Ramos (cell line): Measurements from ENCODE around the gene NPLOC4.
"Not testable (repeated sequence)": the region's sequence is repeated elsewhere in the genome, so short reads cannot be mapped to it uniquely, and the experiment has no call there.

ENCODE experiments used
- in situ Hi-C: fragments of 300-500 bp; cut with MboI; formaldehyde crosslinking; loops from one replicate; pipeline ENCODE4 v1.14.3; 2022; ENCODE audit warnings: low sequenced_read_pairs; ENCODE audit not compliant: unreplicated experiment

The NPLOC4 gene

DNA sequence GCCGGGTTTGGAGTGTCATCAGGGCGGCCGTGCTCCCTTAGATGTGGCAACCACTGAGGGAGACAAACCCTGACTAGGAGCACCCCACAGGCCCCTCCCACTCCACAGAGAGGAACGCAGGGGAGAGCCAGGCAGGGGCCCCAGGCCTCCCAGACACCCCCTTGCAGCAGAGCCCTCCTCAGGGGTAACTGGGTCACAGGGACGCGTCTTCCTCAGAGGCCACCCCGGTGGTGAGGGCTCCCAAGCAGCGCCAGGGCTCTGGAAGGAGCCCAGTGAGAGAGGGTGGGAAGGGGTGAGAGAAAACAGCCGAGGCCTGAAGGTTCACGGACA, 97.4 kb downstream of the NPLOC4 start:
- in situ Hi-C loops, result no loop called here

DNA sequence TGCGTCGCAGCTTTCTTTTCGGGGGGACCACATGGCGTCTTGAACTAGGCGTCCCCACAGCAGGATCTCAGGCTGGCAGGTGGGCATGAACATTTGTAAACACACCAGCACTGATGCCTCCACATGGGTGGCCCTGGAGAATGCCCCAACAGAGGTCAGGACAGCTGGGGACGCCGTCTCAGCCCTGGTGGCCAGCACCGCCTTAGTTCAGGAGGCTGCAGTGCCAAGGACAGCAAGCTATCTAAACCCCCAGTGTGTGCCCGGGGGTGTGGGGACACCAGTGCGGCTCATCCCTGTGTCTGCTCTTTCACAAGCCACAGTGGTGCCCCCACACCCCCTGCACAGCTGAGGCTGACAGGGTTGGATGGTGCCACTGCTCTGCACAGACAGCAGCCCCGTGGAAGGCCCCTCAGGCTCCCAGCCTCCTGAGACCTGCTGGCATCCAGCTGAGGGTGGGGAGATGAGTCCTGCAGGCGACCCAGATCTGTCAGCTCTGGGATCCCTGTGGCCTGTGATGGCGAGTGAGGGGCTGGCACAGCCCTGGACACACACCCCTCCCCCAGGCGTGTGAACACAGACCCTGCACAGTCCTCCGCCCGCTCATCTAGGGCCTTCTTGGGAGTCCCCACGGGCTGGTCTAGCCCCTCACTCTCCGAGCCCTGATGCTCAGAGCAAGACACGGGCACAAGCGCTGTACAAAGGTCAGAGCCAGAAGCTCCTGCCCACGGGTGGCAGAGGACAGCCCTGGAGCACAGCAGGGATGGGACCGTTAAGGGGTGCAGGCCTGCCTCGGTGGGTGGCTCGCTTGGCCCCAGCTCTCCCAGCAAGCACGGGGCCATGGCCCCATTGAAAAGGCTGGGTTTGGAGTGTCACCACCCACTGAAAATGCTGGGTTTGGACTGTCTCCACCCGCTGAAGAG, 98.0 kb downstream of the NPLOC4 start:
- in situ Hi-C loops, result no loop called here

DNA sequence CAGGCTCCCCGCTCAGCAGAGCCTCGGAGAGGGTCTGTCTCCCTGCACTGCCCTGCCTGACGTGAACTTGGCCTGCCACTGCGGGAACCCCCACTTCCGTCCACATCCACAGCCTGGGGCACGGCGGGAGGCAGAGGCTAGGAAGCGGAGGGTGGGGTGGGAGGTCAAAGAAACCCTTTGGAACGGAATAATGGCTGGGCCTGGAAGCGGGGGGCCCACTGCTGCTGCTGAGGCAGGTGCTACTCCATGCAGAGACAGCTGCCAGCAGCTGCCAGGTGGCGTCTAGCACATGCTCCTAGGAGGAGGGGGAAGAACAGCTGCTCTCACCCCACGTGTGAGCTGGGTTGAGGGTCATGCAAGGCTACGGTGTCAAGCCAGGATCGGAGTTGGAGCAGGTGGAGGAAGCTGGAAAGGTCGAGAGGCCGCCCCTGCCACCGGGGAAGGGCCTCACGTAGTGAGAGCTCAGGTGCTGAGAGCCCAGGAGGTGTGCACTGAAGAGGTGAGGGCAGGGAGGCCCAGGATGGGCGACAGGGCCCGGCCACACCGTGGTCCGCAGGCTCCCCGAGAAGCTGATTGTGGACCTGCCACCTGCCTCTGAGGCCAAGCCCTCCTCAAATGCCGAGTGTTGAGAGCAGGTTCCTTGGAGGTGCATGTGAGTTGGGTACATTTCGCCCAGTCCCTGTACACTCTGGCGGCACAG, 98.9 kb downstream of the NPLOC4 start:
- in situ Hi-C loops, result no loop called here

DNA sequence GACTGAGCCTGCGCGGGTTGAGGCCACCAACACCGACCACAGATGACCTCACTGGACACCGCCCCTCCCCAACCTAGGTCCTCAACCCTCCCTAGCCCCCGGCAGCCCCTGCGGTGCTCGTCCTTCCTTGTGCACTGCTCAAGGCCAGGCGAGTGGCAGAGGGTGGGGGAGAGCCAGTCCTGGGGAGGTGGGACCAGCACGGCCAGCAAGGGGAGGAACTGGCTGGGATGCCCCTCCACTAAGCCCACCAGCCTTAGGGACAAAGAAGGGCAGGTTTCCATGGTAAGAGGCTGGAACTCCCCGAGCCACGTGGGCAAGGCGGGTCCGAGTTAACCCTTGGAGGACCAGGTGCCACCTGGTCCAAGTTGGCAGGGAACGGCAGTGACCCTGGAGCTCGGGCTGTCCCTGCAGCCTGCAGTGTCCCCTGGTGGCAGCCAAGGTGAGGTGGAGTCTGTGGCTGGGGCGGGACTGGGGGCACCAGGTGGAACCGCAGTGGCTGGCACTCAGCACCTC, 99.5 kb downstream of the NPLOC4 start:
- in situ Hi-C loops, result no loop called here

DNA sequence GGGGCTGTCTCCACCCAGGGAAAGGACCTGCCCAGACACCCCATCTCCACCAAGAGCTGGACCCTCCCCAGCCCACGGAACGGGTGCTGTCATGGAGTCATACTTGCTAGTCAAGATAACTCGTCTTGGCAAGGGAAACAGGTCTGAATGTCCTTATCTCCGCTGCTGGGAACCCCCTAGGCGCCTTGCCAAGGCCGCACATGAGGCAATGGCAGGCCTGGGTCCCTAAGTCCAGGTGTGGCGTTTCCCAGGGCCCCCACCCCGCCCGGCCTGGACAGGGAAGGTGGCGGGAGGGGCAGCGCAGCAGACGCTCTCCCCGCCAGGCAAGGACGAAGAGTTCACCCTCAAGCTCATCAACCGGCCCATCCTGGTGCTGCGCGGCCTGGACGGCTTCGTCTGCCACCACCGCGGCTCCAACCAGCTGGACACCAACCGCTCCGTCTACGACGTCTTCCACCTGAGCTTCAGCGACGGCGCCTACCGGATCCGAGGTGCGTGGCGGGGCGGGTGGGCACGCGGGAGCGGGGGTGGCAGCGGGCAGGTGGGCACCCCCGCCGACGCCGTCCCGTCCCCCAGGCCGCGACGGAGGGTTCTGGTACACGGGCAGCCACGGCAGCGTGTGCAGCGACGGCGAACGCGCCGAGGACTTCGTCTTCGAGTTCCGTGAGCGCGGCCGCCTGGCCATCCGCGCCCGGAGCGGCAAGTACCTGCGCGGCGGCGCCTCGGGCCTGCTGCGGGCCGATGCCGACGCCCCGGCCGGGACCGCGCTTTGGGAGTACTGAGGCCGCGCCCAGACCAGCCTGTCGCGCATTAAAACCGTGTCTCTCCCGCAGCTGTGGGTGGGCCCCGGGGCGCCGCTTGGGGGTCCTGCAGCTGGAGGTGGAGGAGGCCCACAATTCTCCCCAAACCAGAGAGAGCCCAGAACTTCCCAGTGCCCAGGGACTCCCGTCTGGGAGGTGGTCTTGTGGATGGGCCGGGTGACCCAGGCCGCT, 100.3 kb downstream of the NPLOC4 start:
- in situ Hi-C loops, result no loop called here

DNA sequence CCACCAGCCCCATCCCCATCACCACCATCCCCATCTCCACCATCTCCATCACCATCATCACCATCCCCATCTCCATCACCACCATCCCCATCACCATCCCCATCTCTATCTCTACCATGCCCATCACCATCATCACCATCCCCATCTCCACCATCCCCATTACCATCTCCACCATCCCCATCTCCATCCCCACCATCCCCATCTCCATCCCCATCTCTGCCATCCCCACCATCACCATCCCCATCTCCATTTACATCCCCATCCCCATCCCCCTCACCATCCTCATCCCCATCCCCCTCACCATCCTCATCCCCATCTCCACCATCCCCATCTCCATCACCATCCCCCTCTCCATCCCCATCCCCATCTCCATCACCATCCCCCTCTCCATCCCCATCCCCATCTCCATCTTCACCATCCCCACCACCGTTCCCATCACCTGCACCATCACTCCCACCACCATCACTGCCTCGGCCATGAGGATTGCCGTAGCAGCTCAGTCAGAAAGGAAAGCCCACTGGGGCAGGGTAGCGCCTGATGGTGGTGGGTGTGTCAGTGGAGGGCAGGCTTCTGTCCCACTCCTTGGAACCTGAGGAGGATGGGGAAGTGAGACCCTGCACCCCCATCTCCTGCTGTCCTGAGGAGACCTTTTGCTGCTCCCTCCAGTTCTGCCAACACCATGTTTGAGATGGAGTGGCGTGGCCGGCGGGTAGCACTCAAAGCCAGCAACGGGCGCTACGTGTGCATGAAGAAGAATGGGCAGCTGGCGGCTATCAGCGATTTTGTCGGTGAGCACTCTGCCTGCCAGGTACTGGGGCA, 101.2 kb downstream of the NPLOC4 start:
- in situ Hi-C loops, result no loop called here

DNA sequence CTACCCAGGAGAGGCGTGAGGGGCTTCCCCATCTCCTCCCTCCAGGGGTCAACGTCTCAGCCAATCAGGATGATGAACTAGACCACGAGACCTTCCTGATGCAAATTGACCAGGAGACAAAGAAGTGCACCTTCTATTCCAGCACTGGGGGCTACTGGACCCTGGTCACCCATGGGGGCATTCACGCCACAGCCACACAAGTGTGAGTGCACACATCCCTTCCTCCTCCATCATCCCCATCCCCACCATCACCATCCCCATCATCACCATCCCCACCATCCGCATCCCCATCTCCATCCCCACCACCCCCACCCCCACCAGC, 101.9 kb downstream of the NPLOC4 start:
- in situ Hi-C loops, result no loop called here

DNA sequence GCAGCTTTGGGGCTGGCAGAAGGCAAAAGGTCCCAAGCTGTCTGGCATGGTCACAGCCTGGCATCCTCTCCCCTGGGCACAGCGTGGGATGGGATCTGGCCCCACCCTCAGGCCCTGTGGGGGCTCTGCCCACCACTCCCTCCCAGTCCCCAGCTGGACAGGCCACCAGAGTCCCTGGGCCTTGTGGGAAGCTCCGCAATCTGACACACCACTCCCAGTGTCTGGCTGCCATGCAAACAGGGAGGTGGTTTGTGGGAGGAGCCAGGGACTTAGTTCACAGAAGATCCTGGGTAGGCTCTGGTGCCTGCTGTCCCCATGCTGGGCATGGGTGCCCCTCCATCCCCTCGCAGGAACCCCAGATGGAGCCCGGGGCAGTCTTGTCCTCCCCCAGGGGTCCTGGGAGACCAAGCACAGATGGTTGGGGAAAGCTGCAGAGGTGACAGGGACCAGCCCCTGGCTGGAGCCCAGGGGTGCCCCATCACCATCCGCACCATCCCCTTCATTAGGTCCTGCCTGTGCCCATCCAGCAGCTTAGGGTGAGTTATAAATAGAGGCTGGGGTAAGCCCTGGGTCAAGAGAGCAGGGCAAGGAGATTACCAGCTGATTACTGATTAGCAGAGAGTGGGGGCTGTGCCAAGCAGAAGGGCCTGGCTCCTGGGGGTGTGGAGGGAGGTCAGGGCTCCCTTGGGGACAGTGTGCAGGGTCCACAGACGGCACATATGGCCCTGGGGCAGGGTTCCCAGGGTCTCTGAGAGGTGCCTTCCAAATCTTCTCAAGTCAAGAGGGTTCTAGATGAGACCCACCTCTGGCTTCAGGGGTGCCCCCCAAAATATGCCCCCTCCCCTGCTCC, 102.5 kb downstream of the NPLOC4 start:
- in situ Hi-C loops, result no loop called here

DNA sequence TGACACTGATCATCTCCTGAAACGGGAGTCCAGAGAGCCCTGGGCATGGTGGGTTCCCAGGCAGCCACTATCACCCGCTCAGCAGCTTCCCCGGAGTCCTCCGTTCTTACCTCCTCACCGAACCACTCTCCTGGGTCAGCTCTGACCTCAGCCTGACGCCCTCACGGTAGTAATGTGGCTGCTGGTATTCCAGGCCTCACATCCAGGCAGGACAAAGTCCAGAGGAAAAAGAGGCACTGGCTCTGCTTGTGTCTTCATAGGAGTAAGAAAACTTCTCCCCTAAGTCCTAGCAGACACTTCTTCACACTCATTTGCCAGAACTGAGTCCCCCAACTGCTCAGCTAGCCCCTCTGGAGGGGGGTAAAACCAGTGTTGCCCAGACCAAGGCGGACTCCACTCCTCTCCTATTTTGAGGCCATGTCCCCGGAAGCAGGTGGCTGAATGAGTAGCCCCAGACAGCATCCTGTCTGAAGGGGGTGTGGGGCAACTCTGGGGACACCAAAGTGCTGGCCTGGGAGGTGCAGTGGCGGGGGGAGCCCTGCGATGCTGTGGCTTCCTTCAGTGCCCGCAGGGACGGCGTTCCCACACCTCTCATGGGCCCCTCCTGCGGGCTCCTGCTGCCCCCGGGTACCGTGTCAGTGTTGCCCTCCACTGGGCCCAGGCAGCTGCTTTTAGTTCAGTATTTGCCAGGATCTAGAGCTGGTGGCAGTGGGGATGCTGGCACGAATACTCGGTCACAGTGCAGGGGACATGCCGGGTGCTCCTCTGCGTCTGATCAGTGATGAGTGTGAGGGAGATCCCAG, 103.4 kb downstream of the NPLOC4 start:
- in situ Hi-C loops, result no loop called here

DNA sequence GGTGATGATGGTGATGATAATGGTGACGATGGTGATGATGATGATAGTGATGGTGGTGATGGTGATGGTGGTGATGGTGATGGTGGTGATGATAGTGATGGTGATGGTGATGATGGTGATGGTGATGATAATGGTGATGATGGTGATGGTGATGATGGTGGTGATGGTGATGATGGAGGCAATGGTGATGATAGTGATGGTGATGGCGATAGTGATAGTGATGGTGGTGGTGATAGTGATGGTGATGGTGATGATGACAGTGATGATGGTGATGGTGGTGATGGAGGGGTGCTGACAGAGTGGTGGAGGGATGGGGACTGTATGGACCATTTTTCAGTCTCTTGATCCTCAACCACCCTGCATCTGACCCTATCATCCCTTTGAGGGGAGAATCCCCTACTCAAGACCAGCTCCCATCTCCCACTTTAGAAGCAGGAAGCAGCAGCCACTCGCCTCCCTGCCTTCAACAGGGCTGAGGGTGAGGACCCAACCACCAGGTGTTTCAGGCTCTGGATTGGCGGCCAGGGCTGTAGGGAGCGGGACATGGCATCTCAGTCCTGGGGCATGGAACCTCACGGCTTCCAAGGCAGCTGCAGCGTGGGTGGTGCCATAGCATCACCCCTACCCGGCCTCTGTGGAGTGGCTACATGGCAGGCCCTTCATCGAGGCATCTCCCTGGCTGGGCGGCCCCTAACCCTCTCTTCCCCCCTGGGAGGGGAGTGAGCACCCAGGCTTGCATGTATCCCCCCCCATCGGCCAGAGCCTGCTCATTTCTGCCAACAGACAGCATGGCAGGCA, 104.2 kb downstream of the NPLOC4 start:
- in situ Hi-C loops, result no loop called here

DNA sequence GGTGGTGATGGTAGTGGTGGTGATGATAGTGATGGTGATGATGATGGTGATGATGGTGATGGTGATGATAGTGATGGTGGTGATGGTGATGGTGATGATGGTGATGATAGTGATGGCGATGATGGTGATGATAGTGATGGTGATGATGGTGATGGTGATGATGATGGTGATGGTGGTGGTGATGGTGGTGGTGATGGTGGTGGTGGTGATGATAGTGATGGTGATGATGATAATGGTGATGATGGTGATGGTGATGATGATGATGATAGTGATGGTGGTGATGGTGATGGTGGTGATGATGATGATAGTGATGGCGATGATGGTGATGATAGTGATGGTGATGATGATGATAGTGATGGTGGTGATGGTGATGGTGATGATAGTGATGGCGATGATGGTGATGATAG, 104.9 kb downstream of the NPLOC4 start:
- in situ Hi-C loops, result not testable (repeated sequence)

DNA sequence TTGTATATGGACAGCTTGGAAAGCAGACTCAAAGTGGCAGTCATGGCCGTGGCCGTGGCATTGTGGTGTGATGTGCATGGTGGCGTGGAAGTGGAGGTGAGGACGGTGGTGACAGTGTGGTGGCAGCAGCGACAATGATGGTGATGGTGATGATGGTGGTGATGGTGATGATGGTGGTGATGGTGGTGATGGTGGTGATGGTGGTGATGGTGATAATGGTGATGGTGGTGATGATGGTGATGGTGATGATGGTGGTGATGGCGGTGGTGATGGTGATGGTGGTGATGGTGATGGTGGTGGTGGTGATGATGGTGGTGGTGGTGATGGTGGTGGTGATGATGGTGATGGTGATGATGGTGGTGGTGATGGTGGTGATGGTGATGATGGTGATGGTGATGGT, 105.9 kb downstream of the NPLOC4 start:
- in situ Hi-C loops, result not testable (repeated sequence)

DNA sequence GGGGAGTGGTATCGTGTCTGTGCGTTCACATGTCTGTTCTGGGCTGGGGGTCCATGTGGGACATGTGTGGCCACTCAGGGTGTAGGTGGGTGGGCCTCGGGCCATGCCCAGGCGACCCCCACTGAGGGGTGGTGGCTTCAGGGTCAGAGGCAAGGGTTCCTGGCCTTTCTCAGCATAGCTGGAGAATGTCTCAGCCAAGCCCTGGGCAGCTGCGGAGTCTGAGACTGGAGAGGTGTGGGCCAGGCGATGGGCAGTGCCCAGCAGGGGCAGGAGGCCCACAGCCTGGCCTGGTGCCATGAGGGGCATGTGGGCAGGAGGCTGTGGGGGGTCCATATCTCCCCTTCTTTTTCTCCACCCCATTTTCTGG, 107.5 kb downstream of the NPLOC4 start:
- in situ Hi-C loops, result no loop called here

DNA sequence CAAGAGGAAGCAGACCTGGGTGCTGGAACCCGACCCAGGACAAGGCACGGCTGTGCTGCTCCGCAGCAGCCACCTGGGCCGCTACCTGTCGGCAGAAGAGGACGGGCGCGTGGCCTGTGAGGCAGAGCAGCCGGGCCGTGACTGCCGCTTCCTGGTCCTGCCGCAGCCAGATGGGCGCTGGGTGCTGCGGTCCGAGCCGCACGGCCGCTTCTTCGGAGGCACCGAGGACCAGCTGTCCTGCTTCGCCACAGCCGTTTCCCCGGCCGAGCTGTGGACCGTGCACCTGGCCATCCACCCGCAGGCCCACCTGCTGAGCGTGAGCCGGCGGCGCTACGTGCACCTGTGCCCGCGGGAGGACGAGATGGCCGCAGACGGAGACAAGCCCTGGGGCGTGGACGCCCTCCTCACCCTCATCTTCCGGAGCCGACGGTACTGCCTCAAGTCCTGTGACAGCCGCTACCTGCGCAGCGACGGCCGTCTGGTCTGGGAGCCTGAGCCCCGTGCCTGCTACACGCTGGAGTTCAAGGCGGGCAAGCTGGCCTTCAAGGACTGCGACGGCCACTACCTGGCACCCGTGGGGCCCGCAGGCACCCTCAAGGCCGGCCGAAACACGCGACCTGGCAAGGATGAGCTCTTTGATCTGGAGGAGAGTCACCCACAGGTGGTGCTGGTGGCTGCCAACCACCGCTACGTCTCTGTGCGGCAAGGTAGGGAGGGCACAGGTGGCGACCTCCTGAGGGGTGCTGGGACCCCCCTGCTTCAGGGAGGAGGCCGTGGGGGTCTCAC, 108.1 kb downstream of the NPLOC4 start:
- in situ Hi-C loops, result no loop called here

DNA sequence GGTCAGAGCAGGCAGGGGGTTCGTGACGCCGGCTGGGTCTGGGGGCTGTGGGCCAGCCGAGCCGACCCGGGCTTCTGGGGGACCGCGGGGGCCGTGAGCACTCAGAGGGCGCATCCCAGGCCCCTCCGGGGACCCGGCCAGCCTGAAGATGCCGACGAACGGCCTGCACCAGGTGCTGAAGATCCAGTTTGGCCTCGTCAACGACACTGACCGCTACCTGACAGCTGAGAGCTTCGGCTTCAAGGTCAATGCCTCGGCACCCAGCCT, 108.6 kb downstream of the NPLOC4 start:
- in situ Hi-C loops, result no loop called here

DNA sequence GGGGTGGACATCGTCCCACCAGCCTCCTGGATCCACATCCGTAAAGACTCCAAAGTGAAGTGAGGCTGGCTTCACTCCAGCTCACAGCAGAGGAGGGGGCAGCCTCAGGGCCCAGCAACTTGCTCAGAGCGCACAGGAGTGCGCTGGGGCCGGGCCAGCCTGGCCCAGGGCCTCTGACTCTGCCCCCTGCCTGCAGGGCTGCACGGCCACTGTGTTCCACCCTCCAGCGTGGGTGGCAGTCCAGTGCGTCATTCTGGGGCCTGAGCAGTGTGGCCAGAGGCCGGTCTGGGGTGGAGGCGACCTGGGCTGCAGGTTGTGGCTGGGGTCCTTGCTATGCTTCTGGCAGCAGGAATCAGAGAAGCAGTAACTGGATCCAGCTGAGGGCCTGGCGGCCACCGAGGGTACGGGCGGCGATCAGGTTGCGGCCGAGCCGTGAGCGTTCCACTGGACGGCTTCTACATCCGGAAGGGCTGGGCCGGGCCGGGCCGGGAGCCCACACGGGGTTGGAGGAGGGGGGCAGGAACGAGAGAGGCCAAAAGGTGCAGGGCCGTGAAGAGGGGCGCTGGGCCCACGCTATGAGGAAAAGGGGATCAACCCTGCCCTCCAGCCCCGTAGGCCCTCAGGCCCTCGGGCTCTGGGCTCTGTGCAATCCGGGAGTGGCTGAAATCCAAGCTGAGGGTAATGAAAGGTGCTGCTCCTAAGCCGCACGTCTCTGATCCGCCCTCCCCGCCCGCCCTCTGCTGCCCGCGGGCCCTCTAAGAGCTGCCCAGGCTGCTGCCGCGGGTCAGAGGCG, 109.1 kb downstream of the NPLOC4 start, which contains the start of gene FSCN2:
TSS of gene FSCN2 (plus strand) at position 787 of the 793 bp plus-strand sequence. CDS start 155 bp downstream, outside the sequence.
- in situ Hi-C loops, result no loop called here
